Stomach (tissue), 9 donors: ENCODE data around the gene STRBP. TPM values are rescaled to one million over a fixed set of nuclear protein-coding genes. Genes with fewer than 3 reads are reported as not detected.

Experiments
- DNase-seq, 2 donors: peaks; one replicate each; pipeline versions ENCODE4 v3.0.0 to v3.0.0-alpha.2; 2013 to 2019
- H3K27ac ChIP-seq, 5 donors: fragments of 200-600 bp in 4 of 5; sonication (generic) in 4 of 5; one replicate each; pipeline ENCODE4 v1.5.1; 2013 to 2019; ENCODE audit warnings: mild to moderate bottlenecking in 1 of 5, moderate library complexity in 1 of 5
- H3K27me3 ChIP-seq, 3 donors: fragments of 200-600 bp; sonication (generic); one replicate each; pipeline ENCODE4 v1.5.1; 2017 to 2019; ENCODE audit warnings: mixed run types in 1 of 3
- H3K36me3 ChIP-seq, 4 donors: fragments of 200-600 bp; sonication (generic); 1 replicate in 3 of 4; 2 replicates in 1 of 4; pipeline ENCODE4 v1.5.1; 2016 to 2019
- H3K4me1 ChIP-seq, 4 donors: fragments of 200-600 bp; sonication (generic); one replicate each; pipeline ENCODE4 v1.5.1; 2016 to 2019
- H3K4me3 ChIP-seq, 4 donors: fragments of 200-600 bp; sonication (generic) in 3 of 4; one replicate each; pipeline ENCODE4 v1.5.1; 2016 to 2019; ENCODE audit warnings: mild to moderate bottlenecking in 1 of 4
- H3K9me3 ChIP-seq, 4 donors: fragments of 200-600 bp; sonication (generic); one replicate each; pipeline ENCODE4 v1.5.1; 2016 to 2019
- EP300 ChIP-seq: sonication (generic); formaldehyde crosslinking; IDR thresholded peaks from one replicate; pipeline ENCODE4 v1.6.1; 2017; ENCODE audit warnings: antibody characterized with exemption
- POLR2A ChIP-seq, 4 donors: fragments of 450-650 bp; IDR thresholded peaks; one replicate each; pipeline ENCODE4 v1.6.1; 2016; ENCODE audit warnings: antibody characterized with exemption in 4 of 4, control low read depth in 2 of 4, mild to moderate bottlenecking in 1 of 4, moderate library complexity in 1 of 4
- POLR2AphosphoS5 ChIP-seq, 3 donors: sonication (generic); formaldehyde crosslinking; IDR thresholded peaks; one replicate each; pipeline ENCODE4 v1.6.1; 2016; ENCODE audit warnings: antibody characterized with exemption in 3 of 3
- WGBS, 5 donors: extraction: QIAGEN DNeasy Blood & Tissue Kit in 3 of 5; methylation state at CpG; one replicate each; pipeline versions ENCODE4 v1.1.5 to v1.1.7; 2013 to 2018; 5-methylcytosine and 5-hydroxymethylcytosine counted together
- intact Hi-C: fragments of 100-400 bp; cut with DNase I; formaldehyde crosslinking; loops from one replicate; pipeline ENCODE4 v1.15.1; 2023; ENCODE audit warnings: low total_unique reads
- polyA plus RNA-seq, 3 donors: library from polyadenylated mRNA; stranded (reverse); fragments of 200-250 nt; gene quantifications; one replicate each; pipeline ENCODE4 v1.2.3, GENCODE V29; 2013
- total RNA-seq, 5 donors: library from RNA; depleted of rRNA; stranded (reverse); fragments of >200 nt; gene quantifications; one replicate each; pipeline versions ENCODE4 v1.1.0 to v1.2.3, GENCODE V29; 2014 to 2016
- TF ChIP-seq, protein P1 (sequence below), 7 experiments: fragments of 450-650 bp in 4 of 7; fragments of 200-600 bp in 3 of 7; sonication (generic) in 3 of 7; IDR thresholded peaks; one replicate each; pipeline ENCODE4 v1.5.1; 2016 to 2019; ENCODE audit warnings: antibody characterized with exemption in 7 of 7, control low read depth in 2 of 7, mild to moderate bottlenecking in 1 of 7
- donor health status: healthy with polysubstance abuse.
- donor health status: Bipolar disorder and iron deficiency.
- donor health status: healthy.

STRBP gene
- total and polyA plus RNA-seq, 8 donors, result 5.5 to 21.0 (median 10.2) TPM

- Histone ChIP-seq H3K4me3 (no peak overlapping the region), H3K27ac (no peak overlapping the region), H3K36me3 (no peaks in the 10 kb centered on the region), H3K4me1 (no peaks in the 10 kb centered on the region), H3K27me3 (no peaks in the 10 kb centered on the region), H3K9me3 (no peaks in the 10 kb centered on the region)
- TF ChIP-seq, protein P1, sequence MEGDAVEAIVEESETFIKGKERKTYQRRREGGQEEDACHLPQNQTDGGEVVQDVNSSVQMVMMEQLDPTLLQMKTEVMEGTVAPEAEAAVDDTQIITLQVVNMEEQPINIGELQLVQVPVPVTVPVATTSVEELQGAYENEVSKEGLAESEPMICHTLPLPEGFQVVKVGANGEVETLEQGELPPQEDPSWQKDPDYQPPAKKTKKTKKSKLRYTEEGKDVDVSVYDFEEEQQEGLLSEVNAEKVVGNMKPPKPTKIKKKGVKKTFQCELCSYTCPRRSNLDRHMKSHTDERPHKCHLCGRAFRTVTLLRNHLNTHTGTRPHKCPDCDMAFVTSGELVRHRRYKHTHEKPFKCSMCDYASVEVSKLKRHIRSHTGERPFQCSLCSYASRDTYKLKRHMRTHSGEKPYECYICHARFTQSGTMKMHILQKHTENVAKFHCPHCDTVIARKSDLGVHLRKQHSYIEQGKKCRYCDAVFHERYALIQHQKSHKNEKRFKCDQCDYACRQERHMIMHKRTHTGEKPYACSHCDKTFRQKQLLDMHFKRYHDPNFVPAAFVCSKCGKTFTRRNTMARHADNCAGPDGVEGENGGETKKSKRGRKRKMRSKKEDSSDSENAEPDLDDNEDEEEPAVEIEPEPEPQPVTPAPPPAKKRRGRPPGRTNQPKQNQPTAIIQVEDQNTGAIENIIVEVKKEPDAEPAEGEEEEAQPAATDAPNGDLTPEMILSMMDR (IDR thresholded peaks at IDR 0.05), result no peak
- TF ChIP-seq EP300 (no peak), POLR2A (IDR thresholded peaks at IDR 0.05) (no peak), POLR2AphosphoS5 (IDR thresholded peaks at IDR 0.05) (no peak)
- 88 to 94% (median 92%) methylated on average over 2 of the region's 2 CpGs for WGBS, 5 donors
- intact Hi-C loops, result no loop called here
- DNase-seq, result no peak
Measured at GRCh38 chr9:123237220-123237619, 31.2 kb downstream of the STRBP start.

GRCh38 chr9:123235448-123235847, 32.9 kb downstream of the STRBP start:
- TF ChIP-seq, protein P1 (IDR thresholded peaks at IDR 0.05), result no peak
- TF ChIP-seq EP300 (no peak), POLR2AphosphoS5 (IDR thresholded peaks at IDR 0.05) (no peak), POLR2A (IDR thresholded peaks at IDR 0.05) (no peak)
- Histone ChIP-seq H3K27me3 (no peaks in the 10 kb centered on the region), H3K9me3 (no peaks in the 10 kb centered on the region), H3K36me3 (no peaks in the 10 kb centered on the region), H3K4me3 (no peak overlapping the region), H3K27ac (no peak overlapping the region), H3K4me1 (no peaks in the 10 kb centered on the region)
- 93 to 100% (median 98%) methylated on average over 1 of the region's 1 CpG for whole genome bisulfite sequencing, 5 donors
- no peak for DNase-seq
- intact Hi-C loops, result no loop called here

- no peak for DNase-seq
- WGBS, 5 donors, result 86 to 97% (median 92%) methylated on average over 3 of the region's 3 CpGs
- Histone ChIP-seq H3K27ac (no peak overlapping the region), H3K4me1 (no peaks in the 10 kb centered on the region), H3K27me3 (no peaks in the 10 kb centered on the region), H3K4me3 (no peak overlapping the region), H3K9me3 (no peaks in the 10 kb centered on the region), H3K36me3 (no peaks in the 10 kb centered on the region)
- intact Hi-C loops, result no loop called here
- TF ChIP-seq EP300, result no peak
- TF ChIP-seq, protein P1 (IDR thresholded peaks at IDR 0.05), result no peak
- TF ChIP-seq POLR2A (IDR thresholded peaks at IDR 0.05), result no peak
- TF ChIP-seq POLR2AphosphoS5 (IDR thresholded peaks at IDR 0.05), result no peak
Measured at GRCh38 chr9:123234853-123235252, 33.5 kb downstream of the STRBP start.

GRCh38 chr9:123232332-123232731, 36.1 kb downstream of the STRBP start:
- no peak overlapping the region for H3K4me3 ChIP-seq
- intact Hi-C loops, result no loop called here
- H3K4me1 ChIP-seq, result no peaks in the 10 kb centered on the region
- no peak overlapping the region for H3K27ac ChIP-seq
- H3K36me3 ChIP-seq, result no peaks in the 10 kb centered on the region
- no peak for DNase-seq
- 93 to 99% (median 95%) methylated on average over 3 of the region's 3 CpGs for WGBS, 5 donors
- H3K27me3 ChIP-seq, result no peaks in the 10 kb centered on the region
- TF ChIP-seq, protein P1 (IDR thresholded peaks at IDR 0.05), result no peak
- no peak for TF ChIP-seq POLR2A (IDR thresholded peaks at IDR 0.05)
- TF ChIP-seq POLR2AphosphoS5 (IDR thresholded peaks at IDR 0.05), result no peak
- no peak for TF ChIP-seq EP300
- no peaks in the 10 kb centered on the region for H3K9me3 ChIP-seq
